GM18858 (cell line): ENCODE data around the gene ZNF217.
"Not testable (repeated sequence)": the region's sequence is repeated elsewhere in the genome, so short reads cannot be mapped to it uniquely, and the experiment has no call there.

Source experiments
- ATAC-seq: cut with Tn5 transposase; IDR thresholded peaks from one replicate; pipeline ENCODE4 v1.9.1; 2021; ENCODE audit not compliant: unreplicated experiment

ZNF217 gene

GRCh38 chr20:53569606-53570307, 23.9 kb downstream of the ZNF217 start:
- ATAC-seq: no peak

DNA sequence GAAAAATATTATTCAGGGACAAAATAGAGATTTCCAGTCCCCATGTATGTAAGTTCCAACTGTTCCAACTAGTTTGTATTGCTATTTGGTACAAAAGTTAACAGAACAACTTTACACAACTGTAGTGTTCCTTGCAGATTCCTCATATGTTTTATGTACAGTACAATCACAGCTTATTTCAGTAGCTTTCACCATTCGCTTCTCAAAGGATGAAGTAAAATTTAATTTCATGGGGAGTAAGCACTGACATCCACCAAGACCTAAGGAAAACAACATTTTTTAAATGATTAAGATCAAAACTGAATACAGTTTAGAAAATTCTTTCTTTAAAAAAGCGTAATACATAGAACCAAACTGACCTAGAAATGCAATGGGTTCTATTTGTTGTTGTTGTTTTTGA, 24.6 kb downstream of the ZNF217 start:
- no peak for ATAC-seq

GRCh38 chr20:53568351-53568750, 25.3 kb downstream of the ZNF217 start:
- no peak for ATAC-seq

DNA sequence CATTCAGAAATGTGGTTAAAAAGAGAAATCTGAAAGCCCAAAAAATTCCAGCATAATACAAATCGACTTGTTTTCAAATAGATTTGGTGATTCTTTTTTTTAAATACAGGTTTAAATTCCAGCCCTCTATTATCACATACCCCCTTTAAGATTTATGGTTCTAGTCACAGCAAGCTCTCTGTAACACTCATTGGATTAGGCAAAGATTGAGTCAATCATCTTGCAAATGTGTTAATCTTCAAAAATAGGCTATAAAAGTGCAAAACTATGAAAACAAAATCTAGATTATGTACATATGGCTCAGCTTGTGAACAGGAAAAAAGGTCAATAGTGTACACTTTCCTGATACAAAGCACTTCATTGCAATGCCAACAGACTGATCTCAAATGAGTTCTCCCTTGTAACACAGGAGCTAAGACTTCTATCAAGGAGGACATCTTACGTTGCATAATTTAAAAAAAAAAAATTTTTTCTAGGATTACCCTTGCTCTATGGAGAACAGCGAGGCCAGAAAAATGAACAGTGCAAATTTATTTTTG, 26.2 kb downstream of the ZNF217 start:
- ATAC-seq: no peak

GRCh38 chr20:53566623-53567022, 27.0 kb downstream of the ZNF217 start:
- ATAC-seq: not testable (repeated sequence)

DNA sequence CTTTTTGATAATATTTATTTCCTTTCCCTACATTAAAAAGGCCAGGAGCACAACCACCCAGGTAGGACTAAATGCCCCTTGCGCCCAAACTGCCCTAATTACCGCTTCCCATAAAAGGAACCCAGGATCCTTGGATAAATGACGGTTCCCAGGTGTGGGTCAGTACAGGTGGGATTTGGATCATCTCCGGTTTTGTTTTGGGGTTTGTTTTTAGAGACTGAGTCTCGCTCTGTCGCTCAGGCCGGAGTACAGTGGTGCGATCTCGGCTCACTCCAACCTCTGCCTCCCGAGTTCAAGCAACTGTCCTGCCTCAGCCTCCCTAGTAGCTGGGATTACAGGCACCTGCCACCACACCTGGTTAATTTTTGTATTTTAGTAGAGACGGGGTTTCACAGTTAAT, 28.4 kb downstream of the ZNF217 start:
- ATAC-seq: no peak

DNA sequence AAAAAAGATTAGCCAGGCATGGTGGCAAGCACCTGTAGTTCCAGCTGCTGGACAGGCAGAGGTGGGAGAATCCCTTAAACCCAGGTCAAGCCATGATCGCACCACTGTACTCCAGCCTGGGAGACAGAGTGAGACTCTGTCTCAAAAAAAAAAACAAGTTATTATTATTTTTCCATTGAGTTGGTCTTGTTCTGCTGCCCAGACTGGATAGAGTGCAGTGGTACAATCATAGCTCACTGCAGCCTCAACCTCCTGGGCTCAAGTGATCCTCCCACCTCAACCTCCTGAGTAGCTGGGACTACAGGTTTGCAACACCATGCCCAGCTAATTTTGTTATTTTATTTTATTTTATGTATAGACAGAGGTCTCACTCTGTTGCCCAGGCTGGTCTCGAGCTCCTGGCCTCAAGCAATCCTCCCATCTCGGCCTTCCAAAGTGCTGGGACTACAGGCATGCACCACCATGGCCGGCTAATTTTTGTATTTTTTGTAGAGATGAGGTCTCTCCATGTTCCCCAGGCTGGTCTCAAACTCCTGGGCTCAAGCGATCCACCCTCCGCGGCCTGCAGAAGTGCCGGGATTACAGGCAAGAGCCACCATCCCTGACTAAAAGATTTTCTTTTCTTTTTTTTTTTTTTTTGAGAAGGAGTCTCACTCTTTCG, 31.4 kb downstream of the ZNF217 start:
- ATAC-seq: not testable (repeated sequence)

DNA sequence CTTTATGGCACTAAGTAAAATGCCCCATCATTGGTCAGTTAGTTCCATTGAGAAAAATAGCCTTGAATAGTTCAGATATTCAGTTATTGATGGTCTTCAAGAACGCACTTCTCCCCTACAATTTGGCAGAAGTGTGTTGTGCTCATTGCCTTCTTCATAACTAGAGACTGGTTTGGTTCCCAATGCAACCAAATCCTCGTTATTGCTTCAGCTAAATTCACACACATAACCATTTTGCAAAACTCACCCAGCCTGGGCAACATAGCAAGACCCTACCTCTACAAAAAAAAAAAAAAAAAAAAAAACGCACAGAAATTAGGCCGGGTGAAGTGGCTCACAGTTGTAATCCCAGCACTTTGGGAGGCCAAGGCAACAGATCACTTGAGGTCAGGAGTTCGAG, 32.1 kb downstream of the ZNF217 start:
- ATAC-seq: no peak

DNA sequence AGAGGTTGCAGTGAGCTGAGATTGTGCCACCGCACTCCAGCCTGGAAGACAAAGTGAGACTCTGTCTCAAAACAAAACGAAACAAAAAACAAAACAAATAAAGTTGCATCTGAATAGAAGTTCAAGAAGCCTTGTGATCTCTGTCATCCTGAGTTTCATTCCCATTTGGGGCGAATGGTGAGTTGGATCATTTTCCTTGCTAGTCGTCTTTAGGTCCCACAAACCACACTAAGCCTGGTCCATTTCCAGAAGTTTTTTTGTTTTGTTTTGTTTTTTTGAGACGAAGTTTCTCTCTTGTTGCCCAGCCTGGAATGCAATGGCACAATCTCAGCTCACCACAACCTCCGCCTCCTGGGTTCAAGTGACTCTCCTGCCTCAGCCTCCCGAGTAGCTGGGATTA, 33.8 kb downstream of the ZNF217 start:
- ATAC-seq: no peak

DNA sequence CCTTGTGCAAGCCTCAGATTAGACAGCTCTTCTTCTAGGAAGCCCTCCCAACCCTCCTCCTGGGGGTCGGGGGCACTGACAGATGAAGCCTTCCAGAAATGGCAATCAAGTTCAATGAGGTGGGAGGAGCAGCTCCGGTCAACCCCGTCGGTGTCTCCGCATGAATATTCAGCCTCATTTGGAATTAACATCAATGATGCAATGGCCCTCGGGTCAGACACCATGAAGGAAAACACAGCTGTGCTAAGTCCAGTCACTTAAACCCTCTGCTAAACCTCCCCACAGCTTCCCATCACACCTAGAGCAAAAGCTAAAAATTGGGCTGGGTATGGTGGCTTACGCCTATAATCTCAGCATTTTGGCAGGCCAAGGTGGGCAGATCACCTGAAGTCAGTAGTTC, 36.5 kb downstream of the ZNF217 start:
- ATAC-seq: no peak

GRCh38 chr20:53556267-53556897, 37.3 kb downstream of the ZNF217 start:
- ATAC-seq: no peak

DNA sequence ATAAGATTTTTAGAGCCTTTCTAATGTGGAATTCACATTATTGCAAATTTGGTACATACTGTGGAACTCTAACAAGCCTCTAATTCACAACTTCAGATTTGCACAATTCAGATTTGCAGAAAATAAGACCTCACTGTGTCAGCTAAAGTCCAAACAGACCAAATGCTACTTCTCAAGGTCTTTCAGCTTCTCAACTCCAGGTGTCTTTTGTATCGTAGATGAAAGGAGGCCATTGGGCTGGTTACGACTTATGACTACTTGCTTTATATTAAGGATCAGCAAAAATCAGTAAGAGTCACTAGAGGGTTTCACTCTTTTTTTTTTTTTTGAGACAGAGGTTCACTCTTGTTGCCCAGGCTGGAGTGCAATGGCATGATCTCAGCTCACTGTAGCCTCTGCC, 37.8 kb downstream of the ZNF217 start:
- no peak for ATAC-seq

DNA sequence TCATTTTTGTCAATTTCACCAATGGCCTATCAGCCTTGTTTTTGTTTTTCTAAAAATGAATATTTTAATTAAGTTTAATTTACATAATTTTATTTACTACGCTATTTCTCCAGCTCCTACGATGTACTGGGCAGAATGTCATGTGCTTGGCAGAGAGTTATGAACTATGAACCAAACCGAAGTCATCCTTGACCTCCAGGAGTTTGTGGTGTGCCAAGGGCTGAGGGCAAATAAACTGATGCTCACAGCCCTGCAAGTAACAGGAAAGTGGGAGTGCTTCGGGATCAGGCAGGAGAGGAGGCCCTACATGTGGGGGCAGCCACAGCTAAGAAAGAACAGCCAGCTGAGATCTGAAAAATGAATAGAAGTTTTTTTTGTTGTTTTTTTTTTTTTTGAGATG, 38.6 kb downstream of the ZNF217 start:
- no peak for ATAC-seq

DNA sequence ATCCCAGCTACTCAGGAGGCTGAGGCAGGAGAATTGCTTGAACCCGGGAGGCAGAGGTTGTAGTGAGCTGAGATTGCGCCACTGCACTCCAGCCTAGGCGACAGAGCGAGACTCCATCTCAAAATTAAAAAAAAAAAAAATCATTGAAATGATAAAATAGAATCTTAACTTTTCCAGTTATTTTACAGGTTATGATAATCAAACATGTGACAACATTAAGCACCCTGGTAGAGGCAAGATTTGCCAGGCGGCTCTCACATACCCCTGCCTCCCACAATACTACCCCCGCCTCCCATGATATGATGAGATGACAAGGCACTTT, 41.1 kb downstream of the ZNF217 start:
- ATAC-seq: not testable (repeated sequence)

DNA sequence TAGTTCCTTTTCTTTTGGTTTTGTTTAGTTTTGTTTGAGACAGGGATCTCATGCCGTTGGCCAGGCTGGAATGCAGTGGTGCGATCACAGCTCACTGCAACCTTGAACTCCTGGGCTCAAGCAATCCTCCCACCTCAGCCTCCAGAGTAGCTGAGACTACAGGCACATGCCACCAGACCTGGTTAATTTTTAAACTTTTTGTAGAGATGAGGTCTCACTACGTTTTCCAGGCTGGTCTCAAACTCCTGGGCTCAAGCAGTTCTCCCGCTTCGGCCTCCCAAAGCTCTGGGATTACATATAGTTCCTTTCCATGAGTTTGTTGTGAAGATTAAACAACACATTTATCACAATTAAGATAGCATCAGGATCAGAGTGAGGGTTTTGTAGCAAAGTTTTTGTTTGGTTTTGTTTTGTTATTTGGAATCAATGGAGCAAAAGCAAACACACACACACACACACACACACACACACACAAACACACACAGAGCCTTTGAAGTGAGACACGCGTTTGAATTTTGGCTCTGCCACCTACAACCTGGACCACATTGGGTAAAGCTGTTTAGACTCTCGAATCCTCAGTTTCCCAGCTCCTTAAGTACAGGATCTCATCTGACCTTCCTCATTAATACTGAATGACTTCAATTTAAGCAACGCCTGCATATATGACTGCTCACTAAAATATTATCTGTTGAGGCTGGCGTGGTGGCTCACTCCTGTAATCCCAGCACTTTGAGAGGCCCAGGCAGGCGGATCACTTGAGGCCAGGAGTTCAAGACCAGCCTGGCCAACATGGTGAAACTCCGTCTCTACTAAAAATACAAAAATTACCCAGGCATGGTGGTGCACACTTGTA, 41.7 kb downstream of the ZNF217 start:
- not testable (repeated sequence) for ATAC-seq

- no peak for ATAC-seq
Measured at GRCh38 chr20:53550280-53551187, 43.1 kb downstream of the ZNF217 start.

- no peak for ATAC-seq
Measured at GRCh38 chr20:53547664-53548239, 45.9 kb downstream of the ZNF217 start.

DNA sequence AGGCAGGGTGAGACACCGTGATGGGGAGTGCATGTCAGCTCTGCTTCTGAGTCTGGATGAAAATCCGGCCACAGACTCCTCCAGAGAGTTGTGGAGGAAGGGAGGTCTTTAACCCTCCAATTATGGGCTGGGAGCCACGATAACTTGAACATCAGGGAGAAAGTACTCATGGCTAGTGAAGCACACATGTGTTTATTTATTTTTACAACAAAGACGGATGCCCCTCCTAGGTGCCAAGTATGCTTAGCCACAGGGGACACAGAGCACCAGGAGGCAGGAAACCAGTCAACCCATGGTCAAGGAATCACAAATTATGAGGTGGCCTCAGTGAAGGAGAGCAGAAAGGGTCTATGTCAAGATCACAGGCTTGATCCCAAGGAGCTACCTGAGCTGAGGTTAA, 54.1 kb downstream of the ZNF217 start:
- ATAC-seq: no peak

DNA sequence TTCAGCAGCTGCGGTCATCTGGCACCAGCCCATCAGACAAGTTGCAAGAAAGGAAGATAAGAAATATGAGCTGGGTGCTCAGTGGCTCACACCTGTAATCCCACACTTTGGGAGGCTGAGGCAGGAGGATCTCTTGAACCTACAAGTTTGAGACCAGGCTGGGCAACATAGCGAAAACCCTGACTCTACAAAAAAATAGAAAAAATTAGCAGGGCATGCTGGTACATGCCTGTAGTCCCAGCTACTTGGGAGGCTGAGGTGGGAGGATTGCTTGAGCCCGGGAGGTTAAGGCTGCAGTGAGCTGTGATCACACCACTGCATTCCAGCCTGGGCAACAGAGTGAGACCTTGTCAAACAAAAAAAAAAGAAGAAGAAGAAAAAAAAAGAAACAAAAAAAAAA, 57.3 kb downstream of the ZNF217 start:
- ATAC-seq: not testable (repeated sequence)

GRCh38 chr20:53535878-53536277, 57.8 kb downstream of the ZNF217 start:
- ATAC-seq: no peak
